Measurements from ENCODE around the gene CTF1. TPM values are rescaled to one million over a fixed set of nuclear protein-coding genes. Genes with fewer than 3 reads are reported as not detected.

The CTF1 gene
- total RNA-seq, 1 experiment from 2014 or later, result 1.4 TPM

DNA sequence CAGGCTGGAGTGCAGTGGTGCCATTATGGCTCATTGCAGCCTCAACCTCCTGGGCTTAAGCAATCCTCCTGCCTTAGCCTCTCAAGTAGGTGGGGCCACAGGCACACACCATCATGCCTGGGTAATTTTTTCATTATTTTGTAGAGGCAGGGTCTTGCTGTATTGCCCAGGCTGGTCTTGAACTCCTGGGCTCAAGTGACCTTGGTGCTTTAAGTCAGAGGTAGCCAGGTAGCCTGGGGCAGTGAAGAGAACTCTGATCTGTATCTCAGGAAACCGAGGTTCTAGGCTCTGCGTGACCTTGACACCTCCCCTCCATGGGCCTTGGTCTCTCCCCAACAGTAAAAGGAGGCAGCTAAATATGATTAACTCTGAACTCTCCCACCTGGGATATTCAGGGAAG, 3.4 kb downstream of the CTF1 start:
- H3K9me3 ChIP-seq (ENCODE audit: control insufficient read depth in 1 of 2, insufficient read depth in 1 of 2, low read depth in 1 of 2, low read length in 2 of 2), result no peaks in the 10 kb centered on the region
- H2AFZ ChIP-seq (ENCODE audit: low read depth, low read length, poor library complexity, severe bottlenecking), result no peak overlapping the region
- ATAC-seq (no peak), DNase-seq (ENCODE audit: low read depth, low spot score) (no peak)
- no peaks in the 10 kb centered on the region for H3K27me3 ChIP-seq (ENCODE audit: insufficient read depth, low read length)
- no peaks in the 10 kb centered on the region for H3K36me3 ChIP-seq (ENCODE audit: control insufficient read depth in 1 of 2, insufficient read depth in 2 of 2, low read length in 2 of 2)
- no peak overlapping the region for H3K4me2 ChIP-seq (ENCODE audit: low read length)
- intact Hi-C loops (cut with micrococcal nuclease), result loop anchor here (5.0 kb wide), 1 partner anchor 57 kb away; no protein-coding TSS in a partner anchor
- H3K9ac ChIP-seq (ENCODE audit: low read length), result no peak overlapping the region
- ChIA-PET CTCF (no interaction called here), RAD21 (ENCODE audit: low non-redundant PET in 1 of 2, low total read pairs in 2 of 2, uncharacterized antibody in 2 of 2, unreplicated experiment in 2 of 2) (no interaction called here), POLR2A (no interaction called here)
- BruUV-seq (replicated peaks), result no TSS peak
- peaks cover 28 to 61% of the 10 kb centered on the region in 2 experiments for H3K4me1 ChIP-seq (ENCODE audit: control insufficient read depth in 1 of 2, insufficient read depth in 2 of 2, low read length in 2 of 2)
- no peak overlapping the region for H3K4me3 ChIP-seq (replicated peaks in 1 of 2; ENCODE audit: low read depth in 1 of 2, low read length in 2 of 2)
- TF ChIP-seq SIN3A (IDR thresholded peaks at IDR 0.05; ENCODE audit: low read depth), result no peak
- TF ChIP-seq JUND (IDR thresholded peaks at IDR 0.05), result no peak
- no peak for TF ChIP-seq YY1 (IDR thresholded peaks at IDR 0.05; ENCODE audit: extremely low read depth, insufficient replicate concordance, low read depth, low read length)
- no peak for TF ChIP-seq RAD21 (IDR thresholded peaks at IDR 0.05; ENCODE audit: low read depth)
- TF ChIP-seq, protein P1, sequence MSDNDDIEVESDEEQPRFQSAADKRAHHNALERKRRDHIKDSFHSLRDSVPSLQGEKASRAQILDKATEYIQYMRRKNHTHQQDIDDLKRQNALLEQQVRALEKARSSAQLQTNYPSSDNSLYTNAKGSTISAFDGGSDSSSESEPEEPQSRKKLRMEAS (IDR thresholded peaks at IDR 0.05), result no peak
- TF ChIP-seq, protein P2, sequence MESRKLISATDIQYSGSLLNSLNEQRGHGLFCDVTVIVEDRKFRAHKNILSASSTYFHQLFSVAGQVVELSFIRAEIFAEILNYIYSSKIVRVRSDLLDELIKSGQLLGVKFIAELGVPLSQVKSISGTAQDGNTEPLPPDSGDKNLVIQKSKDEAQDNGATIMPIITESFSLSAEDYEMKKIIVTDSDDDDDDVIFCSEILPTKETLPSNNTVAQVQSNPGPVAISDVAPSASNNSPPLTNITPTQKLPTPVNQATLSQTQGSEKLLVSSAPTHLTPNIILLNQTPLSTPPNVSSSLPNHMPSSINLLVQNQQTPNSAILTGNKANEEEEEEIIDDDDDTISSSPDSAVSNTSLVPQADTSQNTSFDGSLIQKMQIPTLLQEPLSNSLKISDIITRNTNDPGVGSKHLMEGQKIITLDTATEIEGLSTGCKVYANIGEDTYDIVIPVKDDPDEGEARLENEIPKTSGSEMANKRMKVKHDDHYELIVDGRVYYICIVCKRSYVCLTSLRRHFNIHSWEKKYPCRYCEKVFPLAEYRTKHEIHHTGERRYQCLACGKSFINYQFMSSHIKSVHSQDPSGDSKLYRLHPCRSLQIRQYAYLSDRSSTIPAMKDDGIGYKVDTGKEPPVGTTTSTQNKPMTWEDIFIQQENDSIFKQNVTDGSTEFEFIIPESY (IDR thresholded peaks at IDR 0.05; ENCODE audit: extremely low read depth, insufficient replicate concordance, low read length), result no peak
- no peak for TF ChIP-seq ELF1 (IDR thresholded peaks at IDR 0.05; ENCODE audit: borderline replicate concordance, low read depth)
- no peaks in the 10 kb centered on the region for H4K20me1 ChIP-seq (ENCODE audit: insufficient read depth)
- no peak overlapping the region for H3K27ac ChIP-seq (ENCODE audit: low read depth, low read length)
- no peaks in the 10 kb centered on the region for H3K9me2 ChIP-seq (ENCODE audit: insufficient read depth)
- no peaks in the 10 kb centered on the region for H3K79me2 ChIP-seq (ENCODE audit: insufficient read depth, low read length)

DNA sequence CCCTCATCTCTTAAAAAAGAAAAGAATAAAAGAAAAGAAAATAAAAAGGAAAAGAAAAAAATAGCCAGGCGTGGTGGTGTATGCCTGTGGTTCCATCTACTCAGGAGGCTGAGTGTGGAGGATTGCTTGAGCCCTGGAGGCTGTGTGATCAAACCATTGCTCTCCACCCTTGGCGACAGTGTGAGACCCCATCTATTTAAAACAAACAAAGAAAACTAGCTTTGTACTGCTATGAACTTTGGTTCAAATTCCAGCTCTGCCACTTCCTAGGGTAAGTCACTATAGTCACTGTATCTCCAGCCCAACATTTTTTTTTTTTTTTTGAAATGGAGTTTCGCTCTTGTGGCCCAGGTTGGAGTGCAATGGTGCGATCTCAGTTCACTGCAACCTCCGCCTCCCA, 4.2 kb downstream of the CTF1 start:
- Histone ChIP-seq H3K9ac (ENCODE audit: low read length) (no peak overlapping the region), H4K20me1 (ENCODE audit: insufficient read depth) (no peaks in the 10 kb centered on the region), H3K4me2 (ENCODE audit: low read length) (0 out of 2 replicates have a peak overlapping the region, but pooled peaks have one; percentile 78), H3K9me2 (ENCODE audit: insufficient read depth) (no peaks in the 10 kb centered on the region), H3K9me3 (ENCODE audit: control insufficient read depth in 1 of 2, insufficient read depth in 1 of 2, low read depth in 1 of 2, low read length in 2 of 2) (no peaks in the 10 kb centered on the region), H3K27ac (ENCODE audit: low read depth, low read length) (no peak overlapping the region), H3K36me3 (ENCODE audit: control insufficient read depth in 1 of 2, insufficient read depth in 2 of 2, low read length in 2 of 2) (no peaks in the 10 kb centered on the region), H3K4me1 (ENCODE audit: control insufficient read depth in 1 of 2, insufficient read depth in 2 of 2, low read length in 2 of 2) (peaks cover 21 to 53% of the 10 kb centered on the region in 2 experiments; a peak in 3 of 4 replicates), H3K4me3 (replicated peaks in 1 of 2; ENCODE audit: low read depth in 1 of 2, low read length in 2 of 2) (no peak overlapping the region), H2AFZ (ENCODE audit: low read depth, low read length, poor library complexity, severe bottlenecking) (no peak overlapping the region), H3K27me3 (ENCODE audit: insufficient read depth, low read length) (no peaks in the 10 kb centered on the region), H3K79me2 (ENCODE audit: insufficient read depth, low read length) (no peaks in the 10 kb centered on the region)
- intact Hi-C loops (cut with micrococcal nuclease), result loop anchor here (5.0 kb wide), 1 partner anchor 58 kb away; no protein-coding TSS in a partner anchor
- POLR2A ChIA-PET, result no interaction called here
- DNase-seq (ENCODE audit: low read depth, low spot score) (no peak), ATAC-seq (no peak)
- BruUV-seq (replicated peaks), result no TSS peak
- TF ChIP-seq, protein P3, sequence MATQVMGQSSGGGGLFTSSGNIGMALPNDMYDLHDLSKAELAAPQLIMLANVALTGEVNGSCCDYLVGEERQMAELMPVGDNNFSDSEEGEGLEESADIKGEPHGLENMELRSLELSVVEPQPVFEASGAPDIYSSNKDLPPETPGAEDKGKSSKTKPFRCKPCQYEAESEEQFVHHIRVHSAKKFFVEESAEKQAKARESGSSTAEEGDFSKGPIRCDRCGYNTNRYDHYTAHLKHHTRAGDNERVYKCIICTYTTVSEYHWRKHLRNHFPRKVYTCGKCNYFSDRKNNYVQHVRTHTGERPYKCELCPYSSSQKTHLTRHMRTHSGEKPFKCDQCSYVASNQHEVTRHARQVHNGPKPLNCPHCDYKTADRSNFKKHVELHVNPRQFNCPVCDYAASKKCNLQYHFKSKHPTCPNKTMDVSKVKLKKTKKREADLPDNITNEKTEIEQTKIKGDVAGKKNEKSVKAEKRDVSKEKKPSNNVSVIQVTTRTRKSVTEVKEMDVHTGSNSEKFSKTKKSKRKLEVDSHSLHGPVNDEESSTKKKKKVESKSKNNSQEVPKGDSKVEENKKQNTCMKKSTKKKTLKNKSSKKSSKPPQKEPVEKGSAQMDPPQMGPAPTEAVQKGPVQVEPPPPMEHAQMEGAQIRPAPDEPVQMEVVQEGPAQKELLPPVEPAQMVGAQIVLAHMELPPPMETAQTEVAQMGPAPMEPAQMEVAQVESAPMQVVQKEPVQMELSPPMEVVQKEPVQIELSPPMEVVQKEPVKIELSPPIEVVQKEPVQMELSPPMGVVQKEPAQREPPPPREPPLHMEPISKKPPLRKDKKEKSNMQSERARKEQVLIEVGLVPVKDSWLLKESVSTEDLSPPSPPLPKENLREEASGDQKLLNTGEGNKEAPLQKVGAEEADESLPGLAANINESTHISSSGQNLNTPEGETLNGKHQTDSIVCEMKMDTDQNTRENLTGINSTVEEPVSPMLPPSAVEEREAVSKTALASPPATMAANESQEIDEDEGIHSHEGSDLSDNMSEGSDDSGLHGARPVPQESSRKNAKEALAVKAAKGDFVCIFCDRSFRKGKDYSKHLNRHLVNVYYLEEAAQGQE (IDR thresholded peaks at IDR 0.05; ENCODE audit: low read depth), result no peak
- TF ChIP-seq POLR2A (IDR thresholded peaks at IDR 0.05; ENCODE audit: borderline replicate concordance, extremely low read depth, insufficient read depth, insufficient read length), result no peak
- RAD21 ChIA-PET (ENCODE audit: low non-redundant PET in 1 of 2, low total read pairs in 2 of 2, uncharacterized antibody in 2 of 2, unreplicated experiment in 2 of 2), result interaction anchor here in 1 of 2 experiments (2.1 kb wide), 1 partner anchor 56 kb away, joined by 5 read pairs; no protein-coding TSS in a partner anchor
- CTCF ChIA-PET, result interaction anchor here (2.5 kb wide), 1 partner anchor 56 kb away, joined by 13 read pairs; no protein-coding TSS in a partner anchor

All from HCT116 (cell line).